Trophoblast cell (in vitro differentiated cells and primary cell): ENCODE results near the gene CHD1.
"Not testable (repeated sequence)": the region's sequence is repeated elsewhere in the genome, so short reads cannot be mapped to it uniquely, and the experiment has no call there.

Experiments
- DNase-seq, 2 donors: peaks; one replicate each; pipeline ENCODE4 v3.0.0-alpha.2; 2016
- H2AFZ ChIP-seq: 2 replicates; pipeline ENCODE4 v1.6.1; 2013; ENCODE audit warnings: low read length, moderate library complexity, mild to moderate bottlenecking; ENCODE audit not compliant: insufficient read depth, poor library complexity
- H2AK5ac ChIP-seq: 2 replicates; pipeline ENCODE4 v1.6.1; 2013; ENCODE audit warnings: mild to moderate bottlenecking, low read length
- H2BK120ac ChIP-seq: 2 replicates; pipeline ENCODE4 v1.6.1; 2013; ENCODE audit warnings: low read length, mild to moderate bottlenecking, moderate library complexity; ENCODE audit not compliant: insufficient read depth, poor library complexity
- H2BK12ac ChIP-seq: 2 replicates; pipeline ENCODE4 v1.6.1; 2013; ENCODE audit warnings: mild to moderate bottlenecking, low read length, moderate library complexity
- H2BK5ac ChIP-seq: 2 replicates; pipeline ENCODE4 v1.6.1; 2013; ENCODE audit warnings: low read length, low read depth, moderate library complexity, mild to moderate bottlenecking; ENCODE audit not compliant: poor library complexity
- H3K14ac ChIP-seq: 2 replicates; pipeline ENCODE4 v1.6.1; 2013; ENCODE audit warnings: mild to moderate bottlenecking, low read length
- H3K18ac ChIP-seq: 2 replicates; pipeline ENCODE4 v1.6.1; 2013; ENCODE audit warnings: mild to moderate bottlenecking, low read length
- H3K23ac ChIP-seq: 2 replicates; pipeline ENCODE4 v1.6.1; 2013; ENCODE audit warnings: low read length
- H3K27ac ChIP-seq: 2 replicates; pipeline ENCODE4 v1.5.1; 2013; ENCODE audit warnings: low read depth, mild to moderate bottlenecking, inconsistent platforms, low read length, moderate library complexity
- H3K27me3 ChIP-seq: 2 replicates; pipeline ENCODE4 v1.6.1; 2013; ENCODE audit warnings: inconsistent platforms, mild to moderate bottlenecking, low read length, moderate library complexity; ENCODE audit not compliant: insufficient read depth
- H3K36me3 ChIP-seq, 2 experiments: 1 replicate in 1 of 2; 2 replicates in 1 of 2; pipeline ENCODE4 v1.6.1; 2013; ENCODE audit warnings: low read length in 2 of 2, mild to moderate bottlenecking in 2 of 2, moderate library complexity in 1 of 2; ENCODE audit not compliant: insufficient read depth in 2 of 2, control insufficient read depth in 1 of 2
- H3K4ac ChIP-seq: 2 replicates; pipeline ENCODE4 v1.6.1; 2013; ENCODE audit warnings: low read depth, mild to moderate bottlenecking, low read length, moderate library complexity
- H3K4me1 ChIP-seq, 2 experiments: 1 replicate in 1 of 2; 2 replicates in 1 of 2; pipeline ENCODE4 v1.6.1; 2013; ENCODE audit warnings: low read length in 2 of 2, mild to moderate bottlenecking in 2 of 2, moderate library complexity in 1 of 2; ENCODE audit not compliant: insufficient read depth in 2 of 2, control insufficient read depth in 1 of 2
- H3K4me2 ChIP-seq: 2 replicates; pipeline ENCODE4 v1.6.1; 2013; ENCODE audit warnings: inconsistent platforms, mild to moderate bottlenecking, low read length, moderate library complexity
- H3K4me3 ChIP-seq: 2 replicates; pipeline ENCODE4 v1.5.1; 2013; ENCODE audit warnings: mild to moderate bottlenecking, low read depth, low read length, inconsistent platforms
- H3K79me1 ChIP-seq: one replicate; pipeline ENCODE4 v1.6.1; 2013; ENCODE audit warnings: low read length
- H3K79me2 ChIP-seq: 2 replicates; pipeline ENCODE4 v1.6.1; 2013; ENCODE audit warnings: low read length, mild to moderate bottlenecking; ENCODE audit not compliant: control insufficient read depth, insufficient read depth, poor library complexity
- H3K9ac ChIP-seq: 2 replicates; pipeline ENCODE4 v1.6.1; 2013; ENCODE audit warnings: mild to moderate bottlenecking, low read length
- H3K9me3 ChIP-seq: 2 replicates; pipeline ENCODE4 v1.6.1; 2013; ENCODE audit warnings: low read depth, mild to moderate bottlenecking, control low read depth, inconsistent platforms, low read length; ENCODE audit not compliant: insufficient read depth
- H4K12ac ChIP-seq: 2 replicates; pipeline ENCODE4 v1.6.1; 2013; ENCODE audit warnings: low read depth, mild to moderate bottlenecking, low read length, moderate library complexity
- H4K8ac ChIP-seq: 2 replicates; pipeline ENCODE4 v1.6.1; 2013; ENCODE audit warnings: low read depth, mild to moderate bottlenecking, low read length, moderate library complexity
- H4K91ac ChIP-seq: one replicate; pipeline ENCODE4 v1.6.1; 2013; ENCODE audit warnings: low read depth, mild to moderate bottlenecking, low read length, moderate library complexity
- WGBS: extraction: QIAGEN DNeasy Blood & Tissue Kit; methylation state at CpG from one replicate; pipeline ENCODE4 v1.1.7; 2013; ENCODE audit warnings: missing lambda C conversion rate; ENCODE audit not compliant: insufficient read length, insufficient coverage; ENCODE audit errors: extremely low coverage; 5-methylcytosine and 5-hydroxymethylcytosine counted together

The CHD1 gene

GRCh38 chr5:98957307-98957706, 28.5 kb upstream of the CHD1 start:
- Histone ChIP-seq H3K79me1 (no peaks in the 10 kb centered on the region), H3K27me3 (no peaks in the 10 kb centered on the region), H4K91ac (no peak overlapping the region), H3K27ac (no peak overlapping the region), H3K4me2 (no peak overlapping the region), H3K23ac (no peak overlapping the region), H4K8ac (no peak overlapping the region), H2AFZ (no peak overlapping the region), H3K14ac (no peak overlapping the region), H3K18ac (no peak overlapping the region), H3K4ac (no peak overlapping the region), H3K4me3 (no peak overlapping the region), H3K9me3 (no peaks in the 10 kb centered on the region), H3K36me3 (no peaks in the 10 kb centered on the region), H2AK5ac (no peak overlapping the region), H4K12ac (no peak overlapping the region), H2BK120ac (no peak overlapping the region), H2BK5ac (no peak overlapping the region), H3K4me1 (no peaks in the 10 kb centered on the region), H3K79me2 (no peaks in the 10 kb centered on the region), H3K9ac (no peak overlapping the region), H2BK12ac (no peak overlapping the region)
- WGBS = no CpG with 5 or more reads among the region's 2 CpGs
- no peak for DNase-seq

- H3K4me2 ChIP-seq, H2AK5ac ChIP-seq, DNase-seq, H2BK12ac ChIP-seq, H3K9ac ChIP-seq, H3K4me1 ChIP-seq, H3K23ac ChIP-seq, H3K36me3 ChIP-seq, H3K18ac ChIP-seq, H3K27ac ChIP-seq, H3K14ac ChIP-seq, H4K12ac ChIP-seq, H3K79me1 ChIP-seq, H2BK120ac ChIP-seq, H3K4ac ChIP-seq, H2AFZ ChIP-seq, H3K9me3 ChIP-seq, H3K27me3 ChIP-seq, H3K79me2 ChIP-seq, H4K91ac ChIP-seq, H3K4me3 ChIP-seq, H4K8ac ChIP-seq, H2BK5ac ChIP-seq: not testable (repeated sequence)
- no CpG with 5 or more reads among the region's 3 CpGs for WGBS
These were observed 27.1 kb upstream of the CHD1 start for GRCh38 chr5:98955888-98956287.

DNA sequence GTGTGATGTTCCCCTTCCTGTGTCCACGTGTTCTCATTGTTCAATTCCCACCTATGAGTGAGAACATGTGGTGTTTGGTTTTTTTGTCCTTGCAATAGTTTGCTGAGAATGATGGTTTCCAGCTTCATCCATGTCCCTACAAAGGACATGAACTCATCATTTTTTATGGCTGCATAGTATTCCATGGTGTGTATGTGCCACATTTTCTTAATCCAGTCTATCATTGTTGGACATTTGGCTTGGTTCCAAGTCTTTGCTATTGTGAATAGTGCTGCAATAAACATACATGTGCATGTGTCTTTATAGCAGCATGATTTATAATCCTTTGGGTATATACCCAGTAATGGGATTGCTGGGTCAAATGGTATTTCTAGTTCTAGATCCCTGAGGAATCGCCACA, 26.7 kb upstream of the CHD1 start:
- H2BK120ac ChIP-seq, H3K36me3 ChIP-seq, H3K27ac ChIP-seq, H4K8ac ChIP-seq, H3K4me3 ChIP-seq, H4K12ac ChIP-seq, H2BK5ac ChIP-seq, H4K91ac ChIP-seq, H3K27me3 ChIP-seq, H3K79me2 ChIP-seq, H2AFZ ChIP-seq, H3K4me1 ChIP-seq, DNase-seq, H3K4me2 ChIP-seq, H3K9me3 ChIP-seq, H3K18ac ChIP-seq, H3K23ac ChIP-seq, H3K14ac ChIP-seq, H3K4ac ChIP-seq, H3K79me1 ChIP-seq, H2BK12ac ChIP-seq, H3K9ac ChIP-seq, H2AK5ac ChIP-seq: not testable (repeated sequence)
- no CpG with 5 or more reads among the region's 2 CpGs for WGBS

DNA sequence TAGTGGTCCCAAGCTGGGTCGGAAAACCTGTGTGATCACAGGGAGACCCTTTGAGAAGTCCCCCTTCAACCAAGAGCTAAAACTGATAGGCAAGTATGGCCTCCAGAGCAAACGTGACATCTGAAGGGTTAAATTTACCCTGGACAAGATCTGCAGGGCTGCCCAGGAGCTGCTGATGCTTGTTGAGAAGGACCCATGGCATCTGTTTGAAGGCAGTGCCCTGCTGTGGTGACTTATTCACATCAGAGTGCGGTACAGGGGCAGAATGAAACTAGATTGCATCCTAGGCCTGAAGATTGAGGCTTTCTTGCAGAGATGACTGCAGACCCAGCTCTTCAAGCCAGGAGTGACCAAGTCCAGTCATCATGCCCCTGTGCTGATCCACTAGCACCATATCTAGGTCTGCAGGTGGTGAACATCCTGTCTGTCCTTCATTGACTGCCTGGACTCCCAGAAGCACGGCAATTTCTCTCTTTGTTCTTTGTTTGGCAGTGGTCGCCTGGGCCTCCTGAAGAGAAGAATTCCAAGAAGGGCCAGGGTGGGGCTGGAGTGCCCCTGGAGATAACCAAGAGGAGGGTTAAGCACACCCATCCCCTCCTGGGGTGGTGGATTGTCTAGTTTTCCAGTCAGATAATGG, 25.7 kb upstream of the CHD1 start:
- no peaks in the 10 kb centered on the region for H3K79me1 ChIP-seq
- no peak overlapping the region for H3K14ac ChIP-seq
- H4K91ac ChIP-seq = no peak overlapping the region
- H4K12ac ChIP-seq = no peak overlapping the region
- no peak overlapping the region for H3K4ac ChIP-seq
- H3K27me3 ChIP-seq = no peaks in the 10 kb centered on the region
- H3K36me3 ChIP-seq = no peaks in the 10 kb centered on the region
- H2AFZ ChIP-seq = no peak overlapping the region
- H3K4me2 ChIP-seq = no peak overlapping the region
- H2BK120ac ChIP-seq = no peak overlapping the region
- no peak overlapping the region for H3K4me3 ChIP-seq
- WGBS = no CpG with 5 or more reads among the region's 5 CpGs
- H3K23ac ChIP-seq = no peak overlapping the region
- H3K9ac ChIP-seq = no peak overlapping the region
- no peak for DNase-seq
- no peaks in the 10 kb centered on the region for H3K9me3 ChIP-seq
- no peak overlapping the region for H2BK12ac ChIP-seq
- no peak overlapping the region for H2BK5ac ChIP-seq
- H4K8ac ChIP-seq = no peak overlapping the region
- H3K4me1 ChIP-seq = no peaks in the 10 kb centered on the region
- no peaks in the 10 kb centered on the region for H3K79me2 ChIP-seq
- no peak overlapping the region for H3K18ac ChIP-seq
- no peak overlapping the region for H2AK5ac ChIP-seq
- H3K27ac ChIP-seq = no peak overlapping the region
